ENCODE measurements around the gene COL6A1.
"Not testable (repeated sequence)": the region's sequence is repeated elsewhere in the genome, so short reads cannot be mapped to it uniquely, and the experiment has no call there.

Gene COL6A1

DNA sequence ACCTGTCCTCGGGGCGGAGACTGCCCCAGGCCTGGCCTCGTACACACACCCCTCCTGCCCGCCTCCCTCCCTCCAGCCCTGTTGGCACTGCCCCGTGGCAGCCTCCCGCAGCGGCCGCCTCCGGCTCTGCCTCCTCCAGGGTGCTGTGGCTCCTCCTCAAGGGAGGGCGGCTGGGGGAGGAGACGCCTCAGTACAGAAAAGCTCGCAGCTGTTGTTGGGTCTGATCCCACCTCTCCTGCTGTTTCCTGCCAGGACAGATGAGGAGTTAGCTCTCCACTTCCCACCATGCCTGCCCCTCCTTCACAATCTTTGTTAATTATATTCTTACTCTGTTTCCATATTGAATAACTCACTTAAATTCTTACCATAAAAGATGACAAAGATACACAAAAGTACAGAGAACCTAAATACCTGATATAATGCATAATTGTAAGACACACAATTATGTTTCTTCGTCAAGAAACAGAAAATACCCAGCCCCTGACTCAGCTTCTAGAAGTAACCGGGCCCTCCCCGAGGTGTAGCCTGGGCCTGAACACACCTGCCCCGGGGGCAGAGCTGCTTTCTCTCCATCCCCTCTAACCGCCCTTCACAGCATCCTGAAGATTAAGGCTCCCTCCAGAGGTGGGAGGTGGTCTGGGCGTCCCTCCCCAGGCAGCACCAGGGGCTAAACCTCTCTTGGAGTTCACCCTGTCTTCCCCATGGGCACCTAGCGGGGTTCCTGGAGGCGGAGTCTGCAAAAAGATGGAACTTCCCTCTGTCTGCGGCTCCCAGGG is 30.6 kb upstream of the COL6A1 start:
- no peak overlapping the region for H2AFZ ChIP-seq (ENCODE audit: low read depth, low read length)
- no peak for TF ChIP-seq EZH2phosphoT487 (IDR thresholded peaks at IDR 0.05; ENCODE audit: low read depth)
- TF ChIP-seq, protein P1, sequence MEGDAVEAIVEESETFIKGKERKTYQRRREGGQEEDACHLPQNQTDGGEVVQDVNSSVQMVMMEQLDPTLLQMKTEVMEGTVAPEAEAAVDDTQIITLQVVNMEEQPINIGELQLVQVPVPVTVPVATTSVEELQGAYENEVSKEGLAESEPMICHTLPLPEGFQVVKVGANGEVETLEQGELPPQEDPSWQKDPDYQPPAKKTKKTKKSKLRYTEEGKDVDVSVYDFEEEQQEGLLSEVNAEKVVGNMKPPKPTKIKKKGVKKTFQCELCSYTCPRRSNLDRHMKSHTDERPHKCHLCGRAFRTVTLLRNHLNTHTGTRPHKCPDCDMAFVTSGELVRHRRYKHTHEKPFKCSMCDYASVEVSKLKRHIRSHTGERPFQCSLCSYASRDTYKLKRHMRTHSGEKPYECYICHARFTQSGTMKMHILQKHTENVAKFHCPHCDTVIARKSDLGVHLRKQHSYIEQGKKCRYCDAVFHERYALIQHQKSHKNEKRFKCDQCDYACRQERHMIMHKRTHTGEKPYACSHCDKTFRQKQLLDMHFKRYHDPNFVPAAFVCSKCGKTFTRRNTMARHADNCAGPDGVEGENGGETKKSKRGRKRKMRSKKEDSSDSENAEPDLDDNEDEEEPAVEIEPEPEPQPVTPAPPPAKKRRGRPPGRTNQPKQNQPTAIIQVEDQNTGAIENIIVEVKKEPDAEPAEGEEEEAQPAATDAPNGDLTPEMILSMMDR (IDR thresholded peaks at IDR 0.05; ENCODE audit: low read depth, low read length), result no peak
- no peaks in the 10 kb centered on the region for H3K4me1 ChIP-seq (ENCODE audit: low read length)
- H3K79me2 ChIP-seq (ENCODE audit: low read length), result no peaks in the 10 kb centered on the region
- H3K9me3 ChIP-seq (ENCODE audit: insufficient read depth, low read length), result no peaks in the 10 kb centered on the region
- H4K20me1 ChIP-seq (ENCODE audit: insufficient read depth, low read length), result no peaks in the 10 kb centered on the region
- no peak overlapping the region for H3K9ac ChIP-seq (ENCODE audit: low read length)
- H3K27ac ChIP-seq (ENCODE audit: low read length), result no peak overlapping the region
- H3K4me2 ChIP-seq (ENCODE audit: low read length), result no peak overlapping the region
- no peaks in the 10 kb centered on the region for H3K36me3 ChIP-seq (replicated peaks; ENCODE audit: low read depth, low read length)
- H3K4me3 ChIP-seq (ENCODE audit: low read length), result no peak overlapping the region
- H3K27me3 ChIP-seq (ENCODE audit: low read depth, low read length), result no peaks in the 10 kb centered on the region

DNA sequence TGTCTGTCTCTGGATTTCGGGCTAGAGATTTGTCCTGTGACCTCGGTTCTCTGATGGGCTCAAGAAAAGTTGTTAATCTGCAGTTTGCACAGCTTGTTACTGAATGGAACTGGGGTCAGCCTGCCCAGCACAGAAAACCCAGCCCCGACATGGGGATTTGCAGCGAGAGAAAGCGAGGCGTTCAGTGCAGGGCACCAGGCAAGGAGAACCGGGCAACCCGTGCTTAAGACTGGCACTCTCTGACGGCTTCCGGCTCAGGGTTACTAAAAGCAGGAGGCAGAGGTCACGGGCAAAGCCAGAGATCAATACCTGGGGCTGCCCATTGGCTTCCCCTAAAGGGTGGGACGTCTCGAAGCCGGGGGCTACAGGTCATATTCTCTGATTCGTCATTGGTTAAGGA is 29.9 kb upstream of the COL6A1 start:
- TF ChIP-seq, protein P1 (IDR thresholded peaks at IDR 0.05; ENCODE audit: low read depth, low read length), result no peak
- no peak for TF ChIP-seq EZH2phosphoT487 (IDR thresholded peaks at IDR 0.05; ENCODE audit: low read depth)
- H3K9me3 ChIP-seq (ENCODE audit: insufficient read depth, low read length), result no peaks in the 10 kb centered on the region
- no peaks in the 10 kb centered on the region for H3K27me3 ChIP-seq (ENCODE audit: low read depth, low read length)
- H3K4me3 ChIP-seq (ENCODE audit: low read length), result no peak overlapping the region
- no peak overlapping the region for H3K9ac ChIP-seq (ENCODE audit: low read length)
- no peaks in the 10 kb centered on the region for H3K36me3 ChIP-seq (replicated peaks; ENCODE audit: low read depth, low read length)
- H3K79me2 ChIP-seq (ENCODE audit: low read length), result no peaks in the 10 kb centered on the region
- H3K4me2 ChIP-seq (ENCODE audit: low read length), result no peak overlapping the region
- H3K27ac ChIP-seq (ENCODE audit: low read length), result no peak overlapping the region
- no peaks in the 10 kb centered on the region for H3K4me1 ChIP-seq (ENCODE audit: low read length)
- H4K20me1 ChIP-seq (ENCODE audit: insufficient read depth, low read length), result no peaks in the 10 kb centered on the region
- no peak overlapping the region for H2AFZ ChIP-seq (ENCODE audit: low read depth, low read length)

DNA sequence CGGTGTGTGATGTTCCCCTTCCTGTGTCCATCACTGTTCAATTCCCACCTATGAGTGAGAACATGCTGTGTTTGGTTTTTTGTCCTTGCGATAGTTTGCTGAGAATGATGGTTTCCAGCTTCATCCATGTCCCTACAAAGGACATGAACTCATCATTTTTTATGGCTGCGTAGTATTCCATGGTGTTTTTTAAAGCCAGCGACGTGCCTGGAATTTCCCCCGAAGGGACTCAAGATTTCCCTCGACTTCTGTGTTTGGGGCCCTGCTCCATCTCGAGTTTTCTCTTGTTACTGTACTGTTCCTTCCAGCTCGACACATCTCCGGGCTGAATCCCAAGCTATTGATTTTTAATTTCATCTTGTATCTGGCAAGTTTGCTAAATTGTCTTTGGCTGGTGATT is 29.0 kb upstream of the COL6A1 start:
- not testable (repeated sequence) for H3K36me3 ChIP-seq (replicated peaks; ENCODE audit: low read depth, low read length); H3K4me1 ChIP-seq (ENCODE audit: low read length); H2AFZ ChIP-seq (ENCODE audit: low read depth, low read length); H3K27ac ChIP-seq (ENCODE audit: low read length); H3K9ac ChIP-seq (ENCODE audit: low read length); H4K20me1 ChIP-seq (ENCODE audit: insufficient read depth, low read length); H3K79me2 ChIP-seq (ENCODE audit: low read length); H3K4me2 ChIP-seq (ENCODE audit: low read length); H3K4me3 ChIP-seq (ENCODE audit: low read length); H3K27me3 ChIP-seq (ENCODE audit: low read depth, low read length); H3K9me3 ChIP-seq (ENCODE audit: insufficient read depth, low read length)

DNA sequence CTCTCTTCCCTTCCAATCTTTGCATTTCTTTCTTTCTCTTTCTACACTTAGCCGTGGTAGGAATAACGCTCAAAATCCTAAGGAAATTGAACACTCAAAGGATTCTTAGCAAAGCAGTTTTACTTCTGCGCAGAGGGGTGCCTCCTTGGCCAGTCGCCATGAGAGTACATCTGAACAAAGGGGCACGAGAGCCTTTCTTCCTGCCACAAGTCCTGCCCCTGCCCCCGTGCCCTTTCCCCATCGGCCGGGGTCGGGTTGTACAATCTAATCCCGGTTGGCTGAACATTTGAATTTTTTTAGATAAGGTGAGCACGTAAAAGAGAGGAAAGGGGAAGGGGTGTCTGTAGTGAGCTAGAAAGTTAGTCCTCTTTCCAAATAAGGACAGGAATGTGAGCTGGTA is 28.6 kb upstream of the COL6A1 start:
- no peak overlapping the region for H3K4me3 ChIP-seq (ENCODE audit: low read length)
- H3K36me3 ChIP-seq (replicated peaks; ENCODE audit: low read depth, low read length), result no peaks in the 10 kb centered on the region
- TF ChIP-seq EZH2phosphoT487 (IDR thresholded peaks at IDR 0.05; ENCODE audit: low read depth), result no peak
- TF ChIP-seq, protein P1 (IDR thresholded peaks at IDR 0.05; ENCODE audit: low read depth, low read length), result no peak
- H3K9ac ChIP-seq (ENCODE audit: low read length), result no peak overlapping the region
- no peak overlapping the region for H3K27ac ChIP-seq (ENCODE audit: low read length)
- no peaks in the 10 kb centered on the region for H3K79me2 ChIP-seq (ENCODE audit: low read length)
- H3K4me1 ChIP-seq (ENCODE audit: low read length), result no peaks in the 10 kb centered on the region
- H3K4me2 ChIP-seq (ENCODE audit: low read length), result no peak overlapping the region
- no peaks in the 10 kb centered on the region for H3K9me3 ChIP-seq (ENCODE audit: insufficient read depth, low read length)
- H3K27me3 ChIP-seq (ENCODE audit: low read depth, low read length), result no peaks in the 10 kb centered on the region
- H4K20me1 ChIP-seq (ENCODE audit: insufficient read depth, low read length), result no peaks in the 10 kb centered on the region
- H2AFZ ChIP-seq (ENCODE audit: low read depth, low read length), result no peak overlapping the region

Measured in OCI-LY3 (cell line).